Neuronal stem cell (in vitro differentiated cells): ENCODE data around the gene SIGLEC7.
A peak's percentile ranks its signal among the peaks of the same experiment; 100 is the strongest.

ENCODE experiments used
- DNase-seq: peaks from one replicate; pipeline ENCODE4 v3.0.0-alpha.2; 2013; ENCODE audit warnings: low spot score
- H2AFZ ChIP-seq: one replicate; pipeline ENCODE4 v1.6.1; 2013; ENCODE audit warnings: mild to moderate bottlenecking, low read length, inconsistent platforms
- H2AK5ac ChIP-seq: 2 replicates; pipeline ENCODE4 v1.6.1; 2013; ENCODE audit warnings: low read depth, mild to moderate bottlenecking, inconsistent platforms, low read length, moderate library complexity, mixed read lengths
- H2BK120ac ChIP-seq: 2 replicates; pipeline ENCODE4 v1.6.1; 2013; ENCODE audit warnings: low read depth, mild to moderate bottlenecking, inconsistent platforms, low read length, moderate library complexity, mixed read lengths
- H2BK12ac ChIP-seq: one replicate; pipeline ENCODE4 v1.6.1; 2013; ENCODE audit warnings: low read length, inconsistent platforms
- H2BK15ac ChIP-seq: 2 replicates; pipeline ENCODE4 v1.6.1; 2013; ENCODE audit warnings: mild to moderate bottlenecking, low read length, inconsistent platforms, mixed read lengths
- H2BK5ac ChIP-seq: one replicate; pipeline ENCODE4 v1.6.1; 2013; ENCODE audit warnings: inconsistent platforms, mild to moderate bottlenecking, low read length, moderate library complexity
- H3K14ac ChIP-seq: one replicate; pipeline ENCODE4 v1.6.1; 2013; ENCODE audit warnings: low read length, inconsistent platforms
- H3K18ac ChIP-seq: 2 replicates; pipeline ENCODE4 v1.6.1; 2013; ENCODE audit warnings: low read length, inconsistent platforms
- H3K23ac ChIP-seq: 2 replicates; pipeline ENCODE4 v1.6.1; 2013; ENCODE audit warnings: low read depth, mild to moderate bottlenecking, mixed read lengths, low read length, inconsistent platforms; ENCODE audit not compliant: poor library complexity
- H3K27ac ChIP-seq: replicated peaks from 3 replicates; pipeline ENCODE4 v1.5.1; 2013; ENCODE audit warnings: low read length, inconsistent platforms
- H3K27me3 ChIP-seq, 3 experiments: 2 replicates each; pipeline ENCODE4 v1.6.1; 2013; ENCODE audit warnings: low read length in 3 of 3, mild to moderate bottlenecking in 2 of 3, inconsistent platforms in 1 of 3, low read depth in 1 of 3, mixed read lengths in 1 of 3, moderate library complexity in 1 of 3; ENCODE audit not compliant: control insufficient read depth in 3 of 3, insufficient read depth in 3 of 3
- H3K36me3 ChIP-seq, 2 donors: replicated peaks in 1 of 2; 2 replicates each; pipeline ENCODE4 v1.6.1; 2013; ENCODE audit warnings: low read length in 2 of 2; ENCODE audit not compliant: control insufficient read depth in 2 of 2, insufficient read depth in 2 of 2
- H3K4ac ChIP-seq: 2 replicates; pipeline ENCODE4 v1.6.1; 2013; ENCODE audit warnings: inconsistent platforms, mild to moderate bottlenecking, low read length, moderate library complexity
- H3K4me1 ChIP-seq, 2 donors: 1 replicate in 1 of 2; 2 replicates in 1 of 2; pipeline ENCODE4 v1.6.1; 2013; ENCODE audit warnings: low read length in 2 of 2, low read depth in 1 of 2; ENCODE audit not compliant: control insufficient read depth in 2 of 2, insufficient read depth in 1 of 2
- H3K4me2 ChIP-seq: one replicate; pipeline ENCODE4 v1.6.1; 2013; ENCODE audit warnings: mild to moderate bottlenecking, low read length, inconsistent platforms; ENCODE audit not compliant: insufficient read depth, poor library complexity, severe bottlenecking
- H3K4me3 ChIP-seq, 2 donors: 2 replicates each; pipeline ENCODE4 v1.5.1; 2013; ENCODE audit warnings: low read length in 2 of 2, mild to moderate bottlenecking in 2 of 2, inconsistent platforms in 1 of 2, moderate library complexity in 1 of 2
- H3K79me1 ChIP-seq: one replicate; pipeline ENCODE4 v1.6.1; 2013; ENCODE audit warnings: low read depth, mild to moderate bottlenecking, inconsistent platforms, low read length, moderate library complexity
- H3K9ac ChIP-seq: one replicate; pipeline ENCODE4 v1.6.1; 2013; ENCODE audit warnings: mild to moderate bottlenecking, low read depth, low read length, inconsistent platforms; ENCODE audit not compliant: poor library complexity
- H3K9me3 ChIP-seq, 2 donors: replicated peaks in 1 of 2; 2 replicates each; pipeline versions ENCODE3 to v1.6.1; 2013; ENCODE audit warnings: low read length in 2 of 2, mild to moderate bottlenecking in 2 of 2, inconsistent platforms in 1 of 2, low read depth in 1 of 2, mixed read lengths in 1 of 2, moderate library complexity in 1 of 2; ENCODE audit not compliant: control insufficient read depth in 2 of 2, insufficient read depth in 1 of 2
- H4K8ac ChIP-seq: one replicate; pipeline ENCODE4 v1.6.1; 2013; ENCODE audit warnings: low read depth, mild to moderate bottlenecking, inconsistent platforms, low read length, moderate library complexity
- H4K91ac ChIP-seq: one replicate; pipeline ENCODE4 v1.6.1; 2013; ENCODE audit warnings: low read length, low read depth, mild to moderate bottlenecking, inconsistent platforms; ENCODE audit not compliant: poor library complexity
- WGBS, 2 donors: extraction: QIAGEN DNeasy Blood & Tissue Kit; methylation state at CpG; one replicate each; pipeline ENCODE4 v1.1.7; 2013; ENCODE audit warnings: missing lambda C conversion rate in 2 of 2, mixed read lengths in 1 of 2; ENCODE audit not compliant: insufficient read length in 2 of 2, insufficient replicate concordance in 1 of 2; ENCODE audit errors: extremely low coverage in 2 of 2; 5-methylcytosine and 5-hydroxymethylcytosine counted together

The SIGLEC7 gene

DNA sequence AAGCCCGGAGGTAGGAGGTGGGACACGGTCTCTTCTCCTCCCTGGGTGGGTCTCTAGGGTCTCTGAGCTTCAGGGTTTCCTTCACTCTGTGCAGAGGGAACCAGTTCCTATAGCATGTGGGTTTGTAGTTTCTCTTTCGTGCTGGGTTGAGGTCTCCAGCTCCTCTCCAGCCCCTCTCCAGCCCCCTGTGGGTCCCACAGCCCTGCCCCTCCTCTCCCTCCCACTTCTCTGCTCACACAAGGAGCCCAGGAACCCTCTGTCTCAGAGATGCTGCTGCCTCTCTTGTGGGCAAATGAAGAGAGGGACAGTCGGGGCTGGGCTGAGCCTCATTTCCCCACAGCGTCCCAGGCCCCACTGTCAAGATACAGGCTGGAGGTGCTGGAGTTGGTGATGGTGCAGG lies 1.4 kb downstream of the SIGLEC7 start:
- no peak for DNase-seq

GRCh38 chr19:51144482-51145045 lies 2.5 kb downstream of the SIGLEC7 start:
- Histone ChIP-seq H2BK12ac (no peak overlapping the region), H2AK5ac (peak overlapping the region; percentile 70), H3K9ac (no peak overlapping the region), H4K8ac (no peak overlapping the region), H3K4me2 (no peak overlapping the region), H3K36me3 (no peaks in the 10 kb centered on the region), H4K91ac (no peak overlapping the region), H3K4ac (no peak overlapping the region), H3K4me1 (no peaks in the 10 kb centered on the region), H3K4me3 (no peak overlapping the region), H3K18ac (no peak overlapping the region), H3K23ac (no peak overlapping the region), H2BK120ac (no peak overlapping the region), H3K14ac (no peak overlapping the region), H3K27me3 (peaks cover 0 to 22% (median 0%) of the 10 kb centered on the region in 3 experiments), H2AFZ (no peak overlapping the region), H2BK5ac (peak overlapping the region; percentile 33), H3K27ac (no peak overlapping the region), H3K9me3 (no peaks in the 10 kb centered on the region), H3K79me1 (no peaks in the 10 kb centered on the region), H2BK15ac (no peak overlapping the region)
- WGBS, 2 donors: no CpG with 5 or more reads among the region's 11 CpGs
- no peak for DNase-seq

More for the DNA sequence above, 1.4 kb downstream of the SIGLEC7 start:
- H3K4me1 ChIP-seq: no peaks in the 10 kb centered on the region
- H3K14ac ChIP-seq: no peak overlapping the region
- H3K4me3 ChIP-seq: no peak overlapping the region
- H3K18ac ChIP-seq: no peak overlapping the region
- no peak overlapping the region for H3K4me2 ChIP-seq
- no peak overlapping the region for H2BK5ac ChIP-seq
- H3K4ac ChIP-seq: no peak overlapping the region
- no peaks in the 10 kb centered on the region for H3K79me1 ChIP-seq
- no CpG with 5 or more reads among the region's 5 CpGs for WGBS, 2 donors
- H2BK120ac ChIP-seq: no peak overlapping the region
- H2BK15ac ChIP-seq: no peak overlapping the region
- no peak overlapping the region for H3K23ac ChIP-seq
- H3K9ac ChIP-seq: no peak overlapping the region
- no peak overlapping the region for H3K27ac ChIP-seq
- H3K36me3 ChIP-seq: no peaks in the 10 kb centered on the region
- no peak overlapping the region for H2AK5ac ChIP-seq
- H3K9me3 ChIP-seq: no peaks in the 10 kb centered on the region
- no peak overlapping the region for H4K91ac ChIP-seq
- H4K8ac ChIP-seq: no peak overlapping the region
- H3K27me3 ChIP-seq: peaks cover 0 to 27% (median 0%) of the 10 kb centered on the region in 3 experiments
- H2BK12ac ChIP-seq: peak overlapping the region; percentile 51
- no peak overlapping the region for H2AFZ ChIP-seq

GRCh38 chr19:51145916-51146493 lies 3.9 kb downstream of the SIGLEC7 start:
- Histone ChIP-seq H3K4me2 (no peak overlapping the region), H2AFZ (no peak overlapping the region), H4K91ac (no peak overlapping the region), H3K36me3 (no peaks in the 10 kb centered on the region), H2BK12ac (no peak overlapping the region), H3K9me3 (no peaks in the 10 kb centered on the region), H2AK5ac (peak overlapping the region; percentile 17), H3K27ac (no peak overlapping the region), H2BK15ac (no peak overlapping the region), H2BK5ac (no peak overlapping the region), H3K14ac (no peak overlapping the region), H3K4ac (no peak overlapping the region), H3K27me3 (peaks cover 0 to 10% (median 0%) of the 10 kb centered on the region in 3 experiments), H4K8ac (no peak overlapping the region), H3K18ac (no peak overlapping the region), H3K23ac (no peak overlapping the region), H3K4me1 (no peaks in the 10 kb centered on the region), H3K79me1 (no peaks in the 10 kb centered on the region), H3K4me3 (no peak overlapping the region), H3K9ac (no peak overlapping the region), H2BK120ac (no peak overlapping the region)
- DNase-seq: no peak
- WGBS, 2 donors: no CpG with 5 or more reads among the region's 4 CpGs

DNA sequence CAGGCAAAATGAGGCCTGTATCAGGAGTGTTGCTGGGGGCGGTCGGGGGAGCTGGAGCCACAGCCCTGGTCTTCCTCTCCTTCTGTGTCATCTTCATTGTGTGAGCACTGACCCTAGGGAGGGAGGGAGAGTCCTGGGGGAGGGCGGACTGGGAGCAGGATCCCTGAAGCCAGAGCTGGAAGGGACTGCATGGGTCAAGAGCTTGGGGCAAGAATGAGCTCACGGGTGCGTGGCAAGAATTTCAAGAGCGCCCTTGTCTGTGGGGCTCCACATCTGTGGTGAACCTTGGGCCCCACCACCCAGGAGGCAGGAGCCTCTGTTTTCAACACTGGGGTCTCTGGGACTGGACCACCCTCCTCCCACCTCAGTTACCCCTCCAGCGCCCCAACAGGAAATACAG lies 4.7 kb downstream of the SIGLEC7 start:
- no peak overlapping the region for H2BK15ac ChIP-seq
- H4K91ac ChIP-seq: no peak overlapping the region
- peak overlapping the region; percentile 77 for H3K18ac ChIP-seq
- H3K27me3 ChIP-seq: peaks cover 0 to 4% (median 0%) of the 10 kb centered on the region in 3 experiments
- H3K4me2 ChIP-seq: no peak overlapping the region
- H2BK5ac ChIP-seq: no peak overlapping the region
- no CpG with 5 or more reads among the region's 7 CpGs for WGBS, 2 donors
- H2BK12ac ChIP-seq: no peak overlapping the region
- no peaks in the 10 kb centered on the region for H3K4me1 ChIP-seq
- H2AFZ ChIP-seq: no peak overlapping the region
- no peak overlapping the region for H3K27ac ChIP-seq
- H3K4ac ChIP-seq: no peak overlapping the region
- peak overlapping the region; percentile 67 for H3K14ac ChIP-seq
- H2BK120ac ChIP-seq: no peak overlapping the region
- no peaks in the 10 kb centered on the region for H3K9me3 ChIP-seq
- H3K36me3 ChIP-seq: no peaks in the 10 kb centered on the region
- no peak overlapping the region for H4K8ac ChIP-seq
- no peak overlapping the region for H3K23ac ChIP-seq
- H3K9ac ChIP-seq: no peak overlapping the region
- H2AK5ac ChIP-seq: no peak overlapping the region
- no peaks in the 10 kb centered on the region for H3K79me1 ChIP-seq
- no peak overlapping the region for H3K4me3 ChIP-seq
- no peak for DNase-seq
